Non-pigmented ciliary epithelial cell (primary cell): Measurements from ENCODE around the gene GRIN2A.

Experiments
- DNase-seq: peaks from one replicate; pipeline ENCODE4 v3.0.0-alpha.2; 2010; ENCODE audit warnings: low read depth

GRIN2A gene

DNA sequence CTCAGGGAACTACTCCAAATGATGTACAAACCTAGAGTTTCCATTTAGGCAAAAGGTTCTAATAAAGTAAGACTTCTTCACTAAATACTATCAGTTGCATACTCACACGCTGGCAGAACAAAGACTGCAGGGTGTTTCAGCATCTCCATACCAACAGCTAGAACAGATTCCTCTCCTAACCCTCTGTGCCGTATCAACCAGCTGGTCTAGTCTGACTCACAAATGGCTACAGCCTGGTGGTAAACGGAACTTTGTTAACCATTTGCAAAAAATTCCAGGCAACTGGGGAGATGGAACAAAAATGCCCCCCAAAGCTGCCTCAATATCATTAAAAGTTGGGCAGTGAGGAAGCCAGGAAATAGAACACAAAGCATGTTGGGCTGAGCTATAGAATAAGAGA lies 217.1 kb downstream of the GRIN2A start:
- no peak for DNase-seq

DNA sequence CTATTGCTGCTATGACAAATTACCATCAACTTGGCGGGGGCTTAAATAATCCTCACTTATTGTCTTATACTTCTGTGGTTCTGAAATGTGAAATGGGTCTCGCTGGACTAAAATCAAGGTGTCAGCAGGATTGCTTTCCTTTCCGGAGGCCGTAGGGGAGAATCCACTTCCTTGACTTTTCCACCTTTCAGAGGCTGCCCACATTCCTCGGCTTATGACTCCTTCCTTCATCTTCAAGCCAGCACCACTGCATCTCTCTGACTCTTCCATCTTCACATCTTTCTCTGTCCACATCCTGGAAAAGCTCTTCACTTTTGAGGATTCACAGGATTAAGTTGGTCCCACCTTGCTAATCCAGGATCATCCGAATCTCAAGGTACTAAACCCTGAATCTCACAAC lies 217.8 kb downstream of the GRIN2A start:
- DNase-seq, result no peak

DNA sequence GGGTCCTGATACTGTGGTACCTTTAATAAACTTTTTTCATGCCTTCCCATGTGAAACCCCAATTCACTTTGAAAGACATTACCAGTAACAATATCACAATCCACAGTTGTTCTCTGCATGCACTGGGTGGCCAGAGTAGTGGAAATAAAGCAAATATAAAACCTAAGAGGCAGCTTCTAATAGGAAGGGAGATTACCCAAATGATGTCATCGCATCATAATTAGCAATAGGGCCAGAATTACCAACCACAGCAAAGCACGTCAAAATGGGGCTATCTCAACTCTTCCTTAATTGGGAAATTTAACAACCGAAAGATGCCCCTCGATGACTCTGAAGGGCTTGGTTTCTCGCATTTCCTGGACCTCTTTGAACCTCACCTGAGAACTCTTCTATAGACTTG lies 224.8 kb downstream of the GRIN2A start:
- no peak for DNase-seq

DNA sequence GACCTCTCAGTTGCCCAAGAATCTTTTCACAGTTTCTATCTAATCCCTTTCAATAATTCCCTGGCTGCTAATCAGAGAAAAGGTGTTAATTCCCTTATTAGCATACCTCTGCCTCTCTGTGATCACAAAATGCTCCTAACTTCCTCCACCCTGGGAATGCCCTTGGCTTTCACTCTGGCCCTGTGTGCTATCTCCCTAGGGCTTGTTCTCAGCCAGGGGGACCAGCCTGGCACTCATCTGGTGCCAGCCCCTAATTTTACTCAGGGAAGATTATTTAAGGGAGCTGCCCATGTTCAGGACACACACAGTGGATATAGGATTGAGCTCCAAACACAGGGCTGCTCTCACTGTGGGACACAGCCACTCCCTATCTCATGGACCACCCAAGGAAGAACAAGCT lies 225.2 kb downstream of the GRIN2A start:
- DNase-seq, result no peak

DNA sequence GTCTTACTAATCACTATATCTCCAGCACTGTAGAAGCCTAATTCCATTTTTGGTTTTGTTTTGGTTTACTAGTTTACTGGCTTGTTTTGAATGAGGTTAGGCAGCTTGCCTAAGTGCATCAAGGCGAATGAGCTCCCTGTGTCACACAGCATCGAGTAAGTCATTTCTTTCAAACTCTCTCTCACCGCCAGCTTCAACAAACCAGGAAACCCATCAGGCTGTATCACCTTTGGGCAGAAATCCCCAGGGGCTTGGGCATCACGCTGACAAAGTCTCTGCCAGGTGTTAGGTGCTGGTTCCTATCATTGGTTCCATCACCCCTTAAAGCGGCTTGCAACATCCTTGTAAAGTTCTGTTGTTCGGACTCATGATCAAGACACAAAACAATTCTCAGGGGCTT lies 226.6 kb downstream of the GRIN2A start:
- DNase-seq, result no peak

DNA sequence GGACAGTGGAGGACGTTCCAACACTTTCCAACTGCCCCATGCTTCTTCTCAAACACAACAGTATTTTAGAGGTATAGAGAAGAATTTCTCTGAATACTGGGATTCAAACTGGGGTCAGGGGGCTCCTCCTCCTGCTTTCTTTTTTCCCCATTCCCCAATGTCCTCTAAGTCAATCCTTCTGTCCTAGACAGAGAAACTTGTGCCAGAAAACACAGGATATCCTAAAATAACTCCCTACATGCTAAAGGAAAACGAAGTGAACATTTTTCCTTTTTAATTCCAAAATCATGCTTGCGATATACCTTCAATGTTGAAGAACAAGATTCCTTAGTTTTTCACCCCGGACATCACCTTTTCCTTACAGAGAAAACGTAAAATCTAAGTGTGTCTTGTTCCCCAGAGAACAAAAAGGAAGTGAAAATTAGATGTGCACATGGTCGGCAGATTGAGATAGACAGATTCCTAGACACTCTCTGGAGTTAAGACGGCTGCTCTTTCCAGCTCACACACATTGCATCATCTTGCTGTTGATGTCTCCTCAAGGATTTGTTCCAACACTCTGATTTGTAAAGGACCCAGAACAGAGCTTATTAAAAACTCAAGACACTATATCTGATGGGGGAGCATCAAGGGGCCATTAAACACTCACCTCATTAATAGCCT lies 228.2 kb downstream of the GRIN2A start:
- DNase-seq, result no peak

DNA sequence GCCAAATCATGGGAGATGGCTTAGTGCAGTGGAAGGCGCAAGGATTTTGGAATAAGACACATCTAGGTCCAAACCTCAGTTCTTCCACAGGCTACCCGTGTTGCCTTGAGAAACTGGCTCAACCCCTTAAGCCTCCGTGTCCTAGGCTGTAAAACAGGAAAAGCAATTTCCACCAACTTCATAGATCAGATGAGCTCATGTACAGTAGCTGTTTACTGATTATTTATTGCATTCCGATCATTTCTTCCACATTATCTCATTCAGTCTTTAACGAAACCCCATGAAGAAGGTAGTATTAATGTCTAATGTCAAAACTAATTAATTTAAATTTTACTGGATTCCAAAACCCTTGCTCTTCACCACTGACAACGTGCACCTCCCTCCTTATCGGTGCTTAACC lies 231.6 kb downstream of the GRIN2A start:
- no peak for DNase-seq

DNA sequence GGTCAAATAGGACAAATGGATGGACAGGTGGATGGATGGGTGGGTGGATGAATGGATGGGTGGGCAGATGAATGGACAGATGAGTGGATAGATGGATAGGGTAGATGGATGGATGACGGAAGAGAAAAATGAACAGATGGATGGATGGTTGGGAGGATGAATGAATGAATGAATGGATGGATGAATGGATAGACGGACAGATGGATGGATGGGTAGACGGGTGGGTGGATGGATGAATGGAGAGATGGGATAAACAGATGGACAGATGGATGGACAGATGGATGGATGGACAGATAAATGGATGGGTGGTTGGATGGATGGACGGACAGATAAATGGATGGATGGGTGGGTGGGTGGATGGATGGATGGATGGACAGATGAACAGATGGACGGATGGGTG lies 232.8 kb downstream of the GRIN2A start:
- DNase-seq, result no peak

DNA sequence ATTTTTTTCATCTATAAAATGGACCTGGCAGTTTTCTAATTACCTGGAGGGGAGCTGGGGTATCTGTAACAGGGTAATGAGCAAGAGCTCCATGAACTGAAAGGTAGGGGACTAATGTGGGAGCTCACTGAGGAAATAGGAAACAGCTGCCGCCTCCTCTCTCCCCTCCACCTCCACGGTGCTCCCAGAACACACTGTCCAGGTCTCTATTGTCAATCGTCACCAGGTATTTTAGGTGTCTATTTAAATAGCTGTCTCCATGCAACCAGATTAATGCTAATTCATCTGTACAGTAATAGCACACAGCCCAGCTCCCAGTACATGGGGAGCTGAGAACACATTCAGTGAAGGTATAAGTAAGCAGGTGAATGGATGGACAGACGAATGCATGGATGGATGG lies 233.3 kb downstream of the GRIN2A start:
- DNase-seq, result no peak

DNA sequence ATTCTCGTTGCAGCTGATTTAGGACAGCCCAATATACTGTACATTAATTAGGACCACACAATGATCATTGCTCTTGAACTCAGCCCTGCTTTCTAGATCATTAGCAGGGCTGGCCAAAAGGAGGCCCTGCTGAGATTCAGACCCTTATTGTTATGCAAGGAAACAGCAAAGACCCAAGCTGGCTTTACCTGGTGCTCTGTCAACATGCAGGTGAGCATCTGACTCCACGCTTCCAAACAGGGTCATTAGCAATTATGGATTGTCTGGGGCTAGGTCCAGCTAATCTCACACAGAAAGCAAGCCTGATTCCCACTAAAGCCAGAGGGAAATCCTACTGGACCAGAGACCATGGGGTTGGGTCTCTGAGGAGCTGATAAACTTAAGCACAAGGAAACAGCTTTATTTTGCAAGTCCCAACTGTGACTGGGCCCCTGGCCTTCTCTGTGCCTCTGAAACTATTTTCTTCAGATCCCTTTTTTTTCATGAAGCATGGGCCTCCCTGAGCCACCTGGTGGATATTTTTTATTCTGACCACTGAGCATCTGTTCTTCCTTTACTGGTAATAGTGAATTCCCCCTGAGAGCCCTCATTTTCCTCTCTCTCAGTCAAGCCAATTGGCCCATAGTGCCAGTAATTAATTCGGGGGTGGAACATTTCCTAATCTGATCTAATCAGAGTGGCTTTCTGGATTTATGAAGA lies 236.1 kb downstream of the GRIN2A start:
- no peak for DNase-seq

DNA sequence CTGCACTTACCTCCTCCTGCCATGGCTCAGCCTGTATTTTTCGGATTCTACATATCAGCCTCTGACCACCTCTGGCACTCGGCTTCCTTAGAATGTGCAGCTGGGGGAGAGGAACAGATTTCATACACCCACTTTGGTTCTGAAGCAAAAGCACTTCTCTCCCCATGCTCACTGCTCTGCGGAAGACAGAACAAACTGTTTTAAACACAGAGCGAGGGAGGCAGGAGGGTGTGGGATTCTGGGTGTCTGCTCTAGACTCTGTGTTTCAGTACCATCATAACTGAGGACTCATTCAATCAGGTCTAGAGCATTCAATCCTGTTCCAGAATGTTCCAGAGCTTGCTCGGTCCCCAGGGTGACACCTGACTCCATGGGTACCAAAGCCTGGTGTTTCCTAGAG lies 239.1 kb downstream of the GRIN2A start:
- no peak for DNase-seq

DNA sequence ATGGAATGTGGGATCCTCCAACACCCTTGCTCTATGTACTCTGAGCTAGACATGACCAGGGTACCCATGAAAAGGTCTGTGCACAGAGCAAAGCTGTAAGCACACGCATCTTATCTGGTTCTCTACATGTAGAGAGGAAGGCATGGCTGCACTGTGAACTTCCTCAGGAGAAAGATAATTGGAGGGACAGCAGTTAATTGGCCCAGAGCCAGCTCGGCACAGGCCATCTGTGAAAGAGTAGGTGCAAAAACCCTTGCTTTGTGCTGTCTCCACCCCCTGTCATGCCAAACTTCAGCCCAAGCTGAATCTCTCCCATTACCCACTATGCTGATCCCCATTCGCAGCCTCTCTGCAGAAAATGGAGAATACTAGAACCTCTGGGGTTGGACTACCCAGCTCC lies 241.0 kb downstream of the GRIN2A start:
- DNase-seq, result no peak

DNA sequence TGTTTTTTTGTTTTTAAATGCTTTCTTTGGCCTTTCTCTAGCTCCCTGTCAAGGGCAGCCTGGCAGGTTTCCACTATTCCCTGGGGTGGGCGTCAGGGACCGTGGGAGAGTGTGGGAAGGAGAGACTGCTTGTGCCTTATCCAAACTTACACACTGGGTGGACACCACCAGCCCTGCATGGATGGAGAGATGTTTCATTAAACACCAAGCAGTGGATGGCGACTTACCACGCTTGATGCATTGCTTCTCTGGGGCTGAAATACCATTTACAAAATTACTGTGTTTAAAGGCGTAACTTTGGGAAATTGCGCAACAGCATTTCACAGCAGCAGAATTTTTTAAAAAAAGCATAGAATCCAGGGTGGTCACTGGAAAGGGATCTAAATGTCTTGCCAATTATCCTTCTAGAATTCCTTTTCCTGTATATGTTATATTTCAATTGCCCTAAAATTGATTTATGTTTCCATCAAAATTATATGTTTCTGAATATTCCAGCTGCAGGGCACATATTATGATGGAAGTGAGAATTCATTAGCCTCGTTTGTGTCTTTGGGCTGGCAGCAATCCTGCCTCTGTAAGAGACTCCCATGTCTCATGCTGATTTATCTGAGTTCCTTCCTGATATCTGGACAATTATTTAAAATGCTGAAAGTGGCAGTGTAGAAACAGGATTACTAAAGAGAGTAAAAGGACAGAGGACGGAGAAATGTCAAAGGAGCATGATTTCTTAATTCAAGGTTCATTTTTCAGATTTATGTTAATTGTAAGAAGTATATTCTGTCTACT lies 247.3 kb downstream of the GRIN2A start:
- no peak for DNase-seq

DNA sequence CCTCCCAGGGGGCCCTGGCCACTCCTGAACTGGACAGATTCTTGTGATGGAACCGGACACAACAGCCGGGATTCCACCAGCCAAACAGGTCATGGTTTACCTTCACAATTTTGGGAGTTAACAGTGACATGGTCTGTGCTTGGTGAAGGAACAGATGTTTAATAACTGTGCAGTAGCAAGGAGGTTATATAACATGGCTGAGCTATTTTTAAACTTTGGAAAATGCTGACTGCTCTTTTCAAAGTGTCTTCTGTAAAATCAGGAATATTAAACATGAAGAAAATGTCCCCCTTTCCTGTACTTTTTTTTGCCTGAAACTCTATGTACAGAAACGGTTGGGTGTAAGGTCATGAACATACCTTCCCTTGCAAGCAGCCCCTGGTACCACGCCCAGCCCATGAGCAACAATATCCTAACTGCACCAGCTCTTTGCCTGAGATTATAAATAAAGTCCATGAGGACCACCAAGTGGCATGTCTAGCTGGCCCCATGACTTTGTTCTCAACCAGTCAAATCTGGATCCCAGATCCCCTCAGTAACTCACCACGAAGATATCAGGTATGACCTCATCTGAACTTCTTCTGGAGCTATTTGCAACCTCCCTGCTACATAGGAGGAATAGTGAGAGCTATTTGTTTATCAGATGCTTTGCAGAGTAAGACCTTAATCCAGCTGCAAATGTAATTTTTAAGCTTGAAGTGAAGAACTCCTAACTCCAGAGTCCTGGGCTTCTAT lies 249.1 kb downstream of the GRIN2A start:
- DNase-seq, result no peak

DNA sequence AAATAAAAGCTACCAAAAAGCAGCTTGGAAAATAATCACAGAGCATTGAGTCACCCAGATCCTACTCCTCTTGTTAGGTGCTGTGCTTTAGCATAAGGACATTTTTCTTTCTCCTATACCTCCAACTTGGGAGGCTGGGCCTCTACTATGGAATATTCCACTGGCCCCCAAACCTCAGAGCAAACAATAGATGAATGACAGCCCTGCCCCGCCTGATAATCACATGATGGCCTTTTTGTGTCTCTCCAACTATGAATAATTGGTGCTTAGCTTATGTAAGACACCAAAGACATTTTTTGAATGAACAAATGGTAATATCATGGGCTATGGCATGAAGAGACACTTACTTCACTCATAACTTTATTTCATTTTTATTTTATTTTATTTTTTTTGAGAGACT lies 250.2 kb downstream of the GRIN2A start:
- no peak for DNase-seq

DNA sequence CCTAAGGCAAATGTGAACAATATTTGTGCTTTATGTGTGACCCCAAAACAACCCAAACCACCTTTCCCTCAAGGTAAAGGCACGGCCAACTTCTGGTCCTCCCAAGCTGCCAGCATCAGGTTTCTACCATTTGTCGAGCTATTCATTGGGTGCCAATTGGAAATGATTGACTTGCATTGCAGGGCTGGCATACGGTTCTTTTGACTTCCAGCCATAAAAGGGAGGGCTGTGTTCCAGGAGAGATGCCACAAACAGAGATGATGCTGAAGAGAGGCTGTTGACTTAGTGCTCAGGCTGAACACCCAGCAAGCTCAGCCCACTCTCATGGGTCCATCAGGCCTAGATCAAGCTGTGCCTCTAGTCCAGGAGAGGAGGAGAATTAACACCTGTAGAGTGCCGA lies 252.4 kb downstream of the GRIN2A start:
- DNase-seq, result no peak

DNA sequence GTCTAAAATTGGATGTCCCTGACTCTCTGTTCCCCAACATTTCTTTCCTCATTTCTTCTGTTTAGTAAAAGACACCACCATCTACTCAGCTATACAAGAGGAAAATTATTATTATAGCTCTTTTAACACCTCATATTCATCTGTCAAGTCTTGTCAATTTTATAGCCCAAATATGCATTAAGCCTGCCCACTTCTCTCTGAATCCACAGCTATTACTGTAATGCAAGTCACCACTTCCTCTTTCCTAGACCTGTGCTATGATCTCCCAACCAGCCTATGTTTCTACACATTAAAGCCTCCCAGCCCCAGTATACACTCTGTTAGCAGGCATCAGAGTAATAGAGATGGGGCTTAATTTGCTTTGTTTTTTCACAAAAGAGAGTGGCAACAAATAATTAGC lies 252.9 kb downstream of the GRIN2A start:
- DNase-seq, result no peak

DNA sequence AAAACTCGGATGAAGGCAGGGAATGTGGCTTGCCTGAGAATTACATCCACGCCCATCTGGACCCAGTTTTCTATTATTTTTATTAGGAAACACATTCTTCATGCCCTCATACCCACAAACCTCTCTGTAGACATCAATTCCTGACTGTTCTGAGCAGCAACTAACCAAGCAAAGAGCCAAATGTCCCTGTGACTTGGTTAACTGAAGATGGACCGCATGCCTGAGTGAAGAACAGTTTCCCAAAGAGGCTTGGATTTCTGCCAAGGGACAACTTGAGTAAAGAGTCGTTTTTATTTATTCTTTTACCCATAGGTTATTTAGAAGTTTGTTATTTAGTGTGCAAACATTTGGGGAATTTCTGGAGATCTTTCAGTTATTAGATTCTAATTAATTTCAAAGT lies 259.8 kb downstream of the GRIN2A start:
- DNase-seq, result no peak

DNA sequence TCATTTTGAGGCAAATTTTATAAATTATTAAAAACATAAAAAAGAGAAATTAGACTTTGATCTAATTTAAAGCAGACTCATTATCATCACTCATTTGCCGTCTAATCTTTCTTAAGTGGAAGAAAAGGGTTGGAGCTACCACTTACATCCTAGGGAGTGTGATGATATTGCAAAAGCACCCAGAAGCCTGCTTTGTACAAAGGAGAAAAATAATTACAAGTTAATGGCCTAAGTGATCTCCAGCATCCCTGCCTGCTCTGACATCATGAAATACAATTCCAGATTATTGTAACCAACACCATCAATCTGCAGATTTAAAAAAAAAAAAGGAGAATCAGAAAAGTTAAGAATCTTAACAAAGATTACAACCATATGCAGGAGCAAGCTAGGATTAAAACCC lies 260.2 kb downstream of the GRIN2A start:
- DNase-seq, result no peak

DNA sequence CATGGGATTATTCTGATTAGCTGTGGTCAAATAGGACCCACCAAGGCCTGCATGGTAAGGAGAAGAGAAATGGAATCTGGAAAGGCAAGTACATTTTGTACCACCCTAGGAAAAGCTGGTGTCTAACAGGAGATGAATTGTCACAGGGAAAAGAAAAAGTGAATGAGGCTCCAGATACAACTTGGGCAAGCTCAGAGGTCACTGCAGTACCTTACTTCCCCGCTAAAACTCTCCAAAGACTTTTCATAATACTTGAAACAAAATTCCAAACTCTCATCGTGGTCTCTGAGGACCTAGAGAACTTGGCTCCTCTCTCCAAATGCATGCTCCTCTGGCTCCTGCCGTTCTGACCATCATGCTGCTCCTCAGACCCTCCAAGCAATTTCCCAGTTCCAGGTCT lies 262.8 kb downstream of the GRIN2A start:
- DNase-seq, result no peak

DNA sequence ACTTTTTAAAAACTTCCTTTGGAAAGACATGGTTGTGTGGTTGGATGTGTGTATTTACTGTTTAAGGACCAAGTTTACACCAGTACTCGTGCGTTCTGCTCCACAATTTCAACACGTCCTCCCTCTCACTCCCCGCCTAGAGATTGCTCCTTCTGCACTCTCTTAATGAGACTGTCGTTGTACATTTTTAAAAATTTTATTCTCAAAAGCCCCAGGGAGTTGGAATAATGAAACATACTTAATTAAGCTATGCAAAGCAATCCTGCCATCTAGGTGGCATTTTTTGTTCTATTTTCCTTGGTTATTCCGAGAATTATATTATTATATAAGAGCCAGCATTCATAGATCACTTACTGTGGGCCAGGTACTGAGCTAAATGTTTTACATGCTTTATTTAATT lies 264.5 kb downstream of the GRIN2A start:
- no peak for DNase-seq

DNA sequence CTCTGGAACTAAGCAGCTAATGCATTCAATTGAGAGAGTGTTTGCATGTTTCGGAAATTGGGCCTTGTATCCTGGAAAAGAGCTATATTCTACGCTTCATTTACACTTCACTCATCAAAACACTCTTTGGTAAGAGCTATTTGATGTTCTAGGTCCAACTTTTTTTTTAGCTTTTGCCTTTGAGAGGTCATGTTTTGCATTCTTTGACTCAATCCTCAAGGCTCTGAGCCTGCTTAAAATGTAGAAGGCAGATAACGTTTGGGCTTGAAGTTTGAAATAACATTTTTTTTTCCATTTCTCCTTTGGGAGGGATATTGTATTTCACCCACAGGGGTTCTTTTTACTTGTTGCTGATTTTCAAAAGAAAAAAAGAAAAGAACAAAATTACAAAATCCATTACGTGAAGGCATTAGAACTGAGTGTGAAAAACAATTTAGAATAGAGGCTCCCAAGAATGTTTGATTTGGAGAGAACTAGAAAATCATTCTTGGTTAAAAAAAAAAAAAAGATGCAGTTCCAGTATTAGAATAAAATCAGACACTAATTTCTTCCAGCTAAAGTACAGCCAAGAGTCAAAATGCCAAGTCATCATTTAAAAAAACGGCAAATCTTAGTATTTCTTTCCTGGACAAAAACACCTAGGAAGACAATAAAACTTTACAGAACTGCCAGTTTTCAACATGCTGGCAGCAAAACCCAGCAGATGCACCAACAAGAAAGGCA lies 268.5 kb downstream of the GRIN2A start:
- DNase-seq, result no peak
